Body of pancreas (tissue), 4 donors: Measurements from ENCODE around the gene CREB5.

Experiments used
- POLR2A ChIP-seq, 3 donors: fragments of 450-650 bp; IDR thresholded peaks; one replicate each; pipeline ENCODE4 v1.6.1; 2016; ENCODE audit warnings: antibody characterized with exemption in 3 of 3, mild to moderate bottlenecking in 2 of 3
- TF ChIP-seq, protein P1 (sequence below), 7 experiments: fragments of 450-650 bp in 4 of 7; fragments of 200-600 bp in 3 of 7; sonication (generic) in 3 of 7; IDR thresholded peaks; one replicate each; pipeline ENCODE4 v1.5.1; 2016 to 2019; ENCODE audit warnings: antibody characterized with exemption in 7 of 7

DNA sequence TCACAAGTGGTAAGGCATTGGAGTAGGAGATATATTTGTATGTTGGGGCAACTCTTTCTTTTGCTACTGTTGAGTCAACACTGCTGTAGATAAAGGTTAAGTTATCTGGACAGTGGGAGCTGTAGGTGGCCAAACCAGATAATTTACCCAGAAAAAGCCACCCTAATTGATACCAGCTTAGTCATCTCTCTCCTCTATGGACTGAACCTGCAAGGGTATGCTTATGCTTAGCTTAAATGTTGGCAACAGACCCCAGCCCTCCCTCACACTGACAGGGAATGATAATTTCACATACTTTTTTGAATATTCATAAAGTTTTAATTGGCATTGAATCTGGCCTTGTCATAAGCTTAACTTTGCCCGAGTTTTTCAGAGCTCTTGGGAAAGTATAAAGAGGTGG is 66.3 kb downstream of the CREB5 start:
- TF ChIP-seq, protein P1, sequence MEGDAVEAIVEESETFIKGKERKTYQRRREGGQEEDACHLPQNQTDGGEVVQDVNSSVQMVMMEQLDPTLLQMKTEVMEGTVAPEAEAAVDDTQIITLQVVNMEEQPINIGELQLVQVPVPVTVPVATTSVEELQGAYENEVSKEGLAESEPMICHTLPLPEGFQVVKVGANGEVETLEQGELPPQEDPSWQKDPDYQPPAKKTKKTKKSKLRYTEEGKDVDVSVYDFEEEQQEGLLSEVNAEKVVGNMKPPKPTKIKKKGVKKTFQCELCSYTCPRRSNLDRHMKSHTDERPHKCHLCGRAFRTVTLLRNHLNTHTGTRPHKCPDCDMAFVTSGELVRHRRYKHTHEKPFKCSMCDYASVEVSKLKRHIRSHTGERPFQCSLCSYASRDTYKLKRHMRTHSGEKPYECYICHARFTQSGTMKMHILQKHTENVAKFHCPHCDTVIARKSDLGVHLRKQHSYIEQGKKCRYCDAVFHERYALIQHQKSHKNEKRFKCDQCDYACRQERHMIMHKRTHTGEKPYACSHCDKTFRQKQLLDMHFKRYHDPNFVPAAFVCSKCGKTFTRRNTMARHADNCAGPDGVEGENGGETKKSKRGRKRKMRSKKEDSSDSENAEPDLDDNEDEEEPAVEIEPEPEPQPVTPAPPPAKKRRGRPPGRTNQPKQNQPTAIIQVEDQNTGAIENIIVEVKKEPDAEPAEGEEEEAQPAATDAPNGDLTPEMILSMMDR (IDR thresholded peaks at IDR 0.05), result no peak
- no peak for TF ChIP-seq POLR2A (IDR thresholded peaks at IDR 0.05)
